ENCODE results near the gene DDX24. TPM values are rescaled to one million over a fixed set of nuclear protein-coding genes. Genes with fewer than 3 reads are reported as not detected.

DDX24 gene
- total and polyA plus RNA-seq, 2 experiments from 2014 or later: 127 to 145 TPM

- no peak for DNase-seq (ENCODE audit: low spot score)
- no peaks in the 10 kb centered on the region for H3K9me2 ChIP-seq (replicated peaks; ENCODE audit: insufficient read depth)
- no peak overlapping the region for H3K4me3 ChIP-seq
- TF ChIP-seq EZH2phosphoT487 (IDR thresholded peaks at IDR 0.05; ENCODE audit: low read depth, severe bottlenecking, unreplicated experiment): no peak
- no peak for TF ChIP-seq CTCF (IDR thresholded peaks at IDR 0.05; ENCODE audit: poor library complexity)
- no peak for TF ChIP-seq EZH2 (IDR thresholded peaks at IDR 0.05; ENCODE audit: borderline replicate concordance)
- no peak overlapping the region for H3K4me2 ChIP-seq
- no peaks in the 10 kb centered on the region for H3K79me2 ChIP-seq
- no peaks in the 10 kb centered on the region for H3K9me3 ChIP-seq (ENCODE audit: low read depth)
- 89% methylated on average over 9 of the region's 9 CpGs for WGBS (ENCODE audit: low lambda C conversion rate, missing lambda C conversion rate)
- no peak overlapping the region for H3K27ac ChIP-seq
- H3K4me1 ChIP-seq (ENCODE audit: insufficient read depth): no peaks in the 10 kb centered on the region
- no peaks in the 10 kb centered on the region for H3K36me3 ChIP-seq (replicated peaks; ENCODE audit: insufficient read depth, low read depth)
- H4K20me1 ChIP-seq (ENCODE audit: insufficient read depth, poor library complexity, severe bottlenecking): no peaks in the 10 kb centered on the region
- H2AFZ ChIP-seq: no peak overlapping the region
- H3K27me3 ChIP-seq: no peaks in the 10 kb centered on the region
Measured at GRCh38 chr14:94123296-94123695, 42.3 kb upstream of the DDX24 start.

GRCh38 chr14:94122438-94122837 is 41.4 kb upstream of the DDX24 start:
- Histone ChIP-seq H3K9me2 (replicated peaks; ENCODE audit: insufficient read depth) (no peaks in the 10 kb centered on the region), H3K36me3 (replicated peaks; ENCODE audit: insufficient read depth, low read depth) (no peaks in the 10 kb centered on the region), H4K20me1 (ENCODE audit: insufficient read depth, poor library complexity, severe bottlenecking) (no peaks in the 10 kb centered on the region), H3K79me2 (no peaks in the 10 kb centered on the region), H3K9me3 (ENCODE audit: low read depth) (no peaks in the 10 kb centered on the region), H3K27me3 (no peaks in the 10 kb centered on the region), H3K4me3 (no peak overlapping the region), H2AFZ (no peak overlapping the region), H3K4me2 (no peak overlapping the region), H3K4me1 (ENCODE audit: insufficient read depth) (no peaks in the 10 kb centered on the region), H3K27ac (no peak overlapping the region)
- DNase-seq (ENCODE audit: low spot score): no peak
- whole genome bisulfite sequencing (ENCODE audit: low lambda C conversion rate, missing lambda C conversion rate): 75% methylated on average over 3 of the region's 3 CpGs
- TF ChIP-seq EZH2phosphoT487 (IDR thresholded peaks at IDR 0.05; ENCODE audit: low read depth, severe bottlenecking, unreplicated experiment) (no peak), CTCF (IDR thresholded peaks at IDR 0.05; ENCODE audit: poor library complexity) (no peak), EZH2 (IDR thresholded peaks at IDR 0.05; ENCODE audit: borderline replicate concordance) (no peak)

- no peaks in the 10 kb centered on the region for H4K20me1 ChIP-seq (ENCODE audit: insufficient read depth, poor library complexity, severe bottlenecking)
- H2AFZ ChIP-seq: no peak overlapping the region
- H3K4me2 ChIP-seq: no peak overlapping the region
- no peak overlapping the region for H3K4me3 ChIP-seq
- H3K27me3 ChIP-seq: no peaks in the 10 kb centered on the region
- no peaks in the 10 kb centered on the region for H3K36me3 ChIP-seq (replicated peaks; ENCODE audit: insufficient read depth, low read depth)
- no peak for DNase-seq (ENCODE audit: low spot score)
- no peak for TF ChIP-seq EZH2 (IDR thresholded peaks at IDR 0.05; ENCODE audit: borderline replicate concordance)
- no peaks in the 10 kb centered on the region for H3K4me1 ChIP-seq (ENCODE audit: insufficient read depth)
- no peaks in the 10 kb centered on the region for H3K9me3 ChIP-seq (ENCODE audit: low read depth)
- H3K79me2 ChIP-seq: no peaks in the 10 kb centered on the region
- 61% methylated on average over 3 of the region's 3 CpGs for WGBS (ENCODE audit: low lambda C conversion rate, missing lambda C conversion rate)
- H3K27ac ChIP-seq: no peak overlapping the region
- H3K9me2 ChIP-seq (replicated peaks; ENCODE audit: insufficient read depth): no peaks in the 10 kb centered on the region
Measured at GRCh38 chr14:94121485-94121884, 40.5 kb upstream of the DDX24 start.

- TF ChIP-seq CTCF (IDR thresholded peaks at IDR 0.05; ENCODE audit: poor library complexity): no peak
- no peak for TF ChIP-seq EZH2 (IDR thresholded peaks at IDR 0.05; ENCODE audit: borderline replicate concordance)
- no peak for TF ChIP-seq EZH2phosphoT487 (IDR thresholded peaks at IDR 0.05; ENCODE audit: low read depth, severe bottlenecking, unreplicated experiment)
- 84% methylated on average over 5 of the region's 5 CpGs for WGBS (ENCODE audit: low lambda C conversion rate, missing lambda C conversion rate)
- H2AFZ ChIP-seq: no peak overlapping the region
- no peaks in the 10 kb centered on the region for H3K36me3 ChIP-seq (replicated peaks; ENCODE audit: insufficient read depth, low read depth)
- no peaks in the 10 kb centered on the region for H3K9me2 ChIP-seq (replicated peaks; ENCODE audit: insufficient read depth)
- DNase-seq (ENCODE audit: low spot score): no peak
- H3K27me3 ChIP-seq: no peaks in the 10 kb centered on the region
- no peaks in the 10 kb centered on the region for H3K4me1 ChIP-seq (ENCODE audit: insufficient read depth)
- no peak overlapping the region for H3K27ac ChIP-seq
- no peak overlapping the region for H3K4me2 ChIP-seq
- no peaks in the 10 kb centered on the region for H4K20me1 ChIP-seq (ENCODE audit: insufficient read depth, poor library complexity, severe bottlenecking)
- H3K9me3 ChIP-seq (ENCODE audit: low read depth): no peaks in the 10 kb centered on the region
- no peaks in the 10 kb centered on the region for H3K79me2 ChIP-seq
- no peak overlapping the region for H3K4me3 ChIP-seq
Measured at GRCh38 chr14:94120667-94121340, 39.8 kb upstream of the DDX24 start.
